PC-3 (cell line): Measurements from ENCODE around the gene DUS1L. TPM values are rescaled to one million over a fixed set of nuclear protein-coding genes. Genes with fewer than 3 reads are reported as not detected.

Experiments used
- ATAC-seq: fragments of 200-7000 bp; cut with Tn5 transposase; 2 replicates; pipeline ENCODE4 v1.9.1; 2020; ENCODE audit warnings: mild to moderate bottlenecking, moderate library complexity
- BruUV-seq: library from RNA; stranded (reverse); fragments of 400-500 nt; replicated peaks from 2 replicates; lab custom pipeline; 2021; lab: Mats Ljungman, UMichigan
- CTCF ChIA-PET: fragments of 300-600 bp; sonication (Branson Sonifier 250); formaldehyde crosslinking; loops from one replicate; lab custom pipeline; 2022; ENCODE audit warnings: antibody characterized with exemption; lab: Charles Lee
- POLR2A ChIA-PET: fragments of 300-600 bp; sonication (Branson Sonifier 250); formaldehyde crosslinking; loops from one replicate; lab custom pipeline; 2022; ENCODE audit warnings: antibody characterized with exemption; ENCODE audit not compliant: unreplicated experiment; lab: Charles Lee
- DNase-seq: peaks from one replicate; pipeline ENCODE4 v3.0.0-alpha.2; 2015
- H2AFZ ChIP-seq: fragments of 300-600 bp; sonication (generic); 2 replicates; pipeline ENCODE4 v1.6.0; 2016; ENCODE audit warnings: antibody characterized with exemption, low read length
- H3F3A ChIP-seq: fragments of 300-600 bp; sonication (generic); one replicate; pipeline ENCODE4 v1.6.0; 2017; ENCODE audit warnings: antibody characterized with exemption, low read length, control low read depth, mild to moderate bottlenecking; ENCODE audit not compliant: unreplicated experiment
- H3K27ac ChIP-seq: fragments of 300-600 bp; sonication (generic); 2 replicates; pipeline ENCODE4 v1.5.1; 2016; ENCODE audit warnings: mild to moderate bottlenecking, low read length
- H3K27me3 ChIP-seq: fragments of 300-600 bp; sonication (generic); 2 replicates; pipeline ENCODE4 v1.6.1; 2016; ENCODE audit warnings: low read length, mixed read lengths
- H3K36me3 ChIP-seq: fragments of 300-600 bp; sonication (generic); 2 replicates; pipeline ENCODE4 v1.6.1; 2016; ENCODE audit warnings: low read depth, mixed run types, low read length, mixed read lengths
- H3K4me1 ChIP-seq: fragments of 300-600 bp; sonication (generic); 2 replicates; pipeline ENCODE4 v1.5.1; 2016; ENCODE audit warnings: low read length; ENCODE audit not compliant: insufficient read depth
- H3K4me2 ChIP-seq: fragments of 300-600 bp; sonication (generic); 2 replicates; pipeline ENCODE4 v1.6.0; 2016; ENCODE audit warnings: low read length
- H3K4me3 ChIP-seq: fragments of 300-600 bp; sonication (generic); 2 replicates; pipeline ENCODE4 v1.5.1; 2016; ENCODE audit warnings: mild to moderate bottlenecking, low read length, mixed read lengths
- H3K79me2 ChIP-seq: fragments of 300-600 bp; sonication (generic); 2 replicates; pipeline ENCODE4 v1.6.1; 2017; ENCODE audit warnings: low read length, mixed read lengths
- H3K9ac ChIP-seq: fragments of 300-600 bp; sonication (generic); 2 replicates; pipeline ENCODE4 v1.6.0; 2016; ENCODE audit warnings: mild to moderate bottlenecking, low read length
- H3K9me2 ChIP-seq: fragments of 300-600 bp; sonication (generic); replicated peaks from 2 replicates; pipeline ENCODE4 v1.6.1; 2016; ENCODE audit warnings: mixed run types, low read length, mixed read lengths
- H3K9me3 ChIP-seq: fragments of 300-600 bp; sonication (generic); 2 replicates; pipeline ENCODE4 v1.6.1; 2016; ENCODE audit warnings: low read length, mixed read lengths
- H4K20me1 ChIP-seq: fragments of 300-600 bp; sonication (generic); 2 replicates; pipeline ENCODE4 v1.6.1; 2016; ENCODE audit warnings: low read length, mixed read lengths
- CTCF ChIP-seq: fragments of 300-600 bp; sonication (generic); conservative IDR thresholded peaks from 2 replicates; pipeline ENCODE4 v1.5.1; 2017; ENCODE audit warnings: antibody characterized with exemption, low read depth, mild to moderate bottlenecking, low read length
- EZH2 ChIP-seq: fragments of 300-600 bp; sonication (generic); IDR thresholded peaks from one replicate; pipeline ENCODE4 v1.6.1; 2017; ENCODE audit warnings: antibody characterized with exemption, mild to moderate bottlenecking, low read length; ENCODE audit not compliant: unreplicated experiment
- EZH2phosphoT487 ChIP-seq: fragments of 300-600 bp; sonication (generic); IDR thresholded peaks from 2 replicates; pipeline ENCODE4 v1.6.1; 2018; ENCODE audit warnings: mild to moderate bottlenecking, antibody characterized with exemption, low read length, borderline replicate concordance
- intact Hi-C: fragments of 100-400 bp; cut with micrococcal nuclease; formaldehyde crosslinking; loops from 2 replicates; pipeline ENCODE4 v1.9.0; 2023
- total RNA-seq: library from RNA; depleted of rRNA; stranded (reverse); fragments of >200 nt; gene quantifications from 2 replicates; pipeline ENCODE4 v1.2.3, GENCODE V29; 2014

Gene DUS1L
- total RNA-seq, 1 experiment from 2014 or later, result 205 TPM

GRCh38 chr17:82077617-82078358 is 12.2 kb upstream of the DUS1L start:
- POLR2A ChIA-PET, result interaction anchor here (0.7 kb wide), 1 partner anchor 40 kb away, joined by 3 read pairs; no protein-coding TSS in a partner anchor
- H3K36me3 ChIP-seq, result peaks cover 36% of the 10 kb centered on the region
- no peaks in the 10 kb centered on the region for H3K9me2 ChIP-seq
- no peaks in the 10 kb centered on the region for H3F3A ChIP-seq
- no TSS peak for BruUV-seq
- no peak overlapping the region for H3K4me3 ChIP-seq
- no peaks in the 10 kb centered on the region for H3K79me2 ChIP-seq
- intact Hi-C loops, result no loop called here
- H3K4me2 ChIP-seq, result no peak overlapping the region
- no peak overlapping the region for H2AFZ ChIP-seq
- H4K20me1 ChIP-seq, result no peaks in the 10 kb centered on the region
- CTCF ChIA-PET, result no interaction called here
- no peaks in the 10 kb centered on the region for H3K4me1 ChIP-seq
- no peaks in the 10 kb centered on the region for H3K27me3 ChIP-seq
- no peak overlapping the region for H3K9ac ChIP-seq
- TF ChIP-seq EZH2 (no peak), EZH2phosphoT487 (no peak)
- ATAC-seq (no peak), DNase-seq (no peak)
- H3K27ac ChIP-seq, result no peak overlapping the region
- no peaks in the 10 kb centered on the region for H3K9me3 ChIP-seq

GRCh38 chr17:82076785-82077591 is 11.4 kb upstream of the DUS1L start:
- BruUV-seq, result no TSS peak
- no peaks in the 10 kb centered on the region for H3F3A ChIP-seq
- no peaks in the 10 kb centered on the region for H3K27me3 ChIP-seq
- H3K27ac ChIP-seq, result no peak overlapping the region
- ChIA-PET POLR2A (interaction anchor here (0.7 kb wide), 1 partner anchor 39 kb away, joined by 3 read pairs; no protein-coding TSS in a partner anchor), CTCF (no interaction called here)
- H3K79me2 ChIP-seq, result no peaks in the 10 kb centered on the region
- H3K9me2 ChIP-seq, result no peaks in the 10 kb centered on the region
- no peaks in the 10 kb centered on the region for H3K4me1 ChIP-seq
- intact Hi-C loops, result no loop called here
- H3K9me3 ChIP-seq, result no peaks in the 10 kb centered on the region
- H3K4me2 ChIP-seq, result no peak overlapping the region
- TF ChIP-seq EZH2phosphoT487, result no peak
- no peak for TF ChIP-seq CTCF
- no peak for TF ChIP-seq EZH2
- H3K36me3 ChIP-seq, result peaks cover 29% of the 10 kb centered on the region
- H4K20me1 ChIP-seq, result no peaks in the 10 kb centered on the region
- no peak overlapping the region for H3K9ac ChIP-seq
- no peak overlapping the region for H3K4me3 ChIP-seq
- DNase-seq (no peak), ATAC-seq (peak; percentile 38)
- no peak overlapping the region for H2AFZ ChIP-seq

- Histone ChIP-seq H3K4me3 (no peak overlapping the region), H3K27ac (no peak overlapping the region), H3K4me1 (no peaks in the 10 kb centered on the region), H3K79me2 (no peaks in the 10 kb centered on the region), H3F3A (no peaks in the 10 kb centered on the region), H3K9me2 (no peaks in the 10 kb centered on the region), H2AFZ (no peak overlapping the region), H3K27me3 (no peaks in the 10 kb centered on the region), H3K4me2 (no peak overlapping the region), H3K9ac (no peak overlapping the region), H3K36me3 (peaks cover 25% of the 10 kb centered on the region), H3K9me3 (no peaks in the 10 kb centered on the region), H4K20me1 (no peaks in the 10 kb centered on the region)
- ChIA-PET CTCF (no interaction called here), POLR2A (no interaction called here)
- TF ChIP-seq CTCF (no peak), EZH2phosphoT487 (no peak), EZH2 (no peak)
- peak; percentile 30 for DNase-seq
- intact Hi-C loops, result no loop called here
- no TSS peak for BruUV-seq
- ATAC-seq, result peak; percentile 29; the same call in 1 of the 2 replicates
Measured at GRCh38 chr17:82076018-82076784, 10.6 kb upstream of the DUS1L start.
